NCI-H1092 (cell line): Measurements from ENCODE around the gene SLC38A1.
"Not testable (repeated sequence)": the region's sequence is repeated elsewhere in the genome, so short reads cannot be mapped to it uniquely, and the experiment has no call there.

ENCODE experiments used
- DNase-seq: peaks from one replicate; lab custom pipeline; 2025; lab: John Stamatoyannopoulos, UW

The SLC38A1 gene

DNA sequence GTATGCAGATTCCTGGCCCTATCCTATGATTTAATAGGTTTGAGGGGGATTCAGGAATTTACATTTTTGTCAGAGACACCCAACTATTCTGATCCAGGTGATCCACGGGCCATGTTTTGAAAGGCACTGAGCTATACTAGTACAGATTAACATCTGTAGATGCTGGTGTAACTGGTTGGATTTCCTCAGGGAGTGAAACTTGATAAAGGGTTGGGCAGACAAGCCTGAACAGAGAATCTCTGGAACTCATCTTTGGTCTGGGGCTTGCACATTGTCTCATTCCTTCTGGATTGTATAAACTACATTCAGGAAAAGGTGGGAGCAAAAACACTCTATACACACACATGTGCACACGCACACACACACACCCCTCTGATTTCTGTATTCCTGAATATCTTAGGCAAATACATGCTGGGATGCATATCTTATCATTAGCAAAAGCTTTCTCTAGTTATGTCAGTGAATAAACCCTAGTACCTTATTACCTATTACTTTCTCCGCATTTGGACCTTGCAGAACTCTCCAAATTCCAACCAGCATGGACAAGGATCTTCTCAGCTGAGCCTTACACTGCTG is 104.6 kb downstream of the SLC38A1 start:
- no peak for DNase-seq

DNA sequence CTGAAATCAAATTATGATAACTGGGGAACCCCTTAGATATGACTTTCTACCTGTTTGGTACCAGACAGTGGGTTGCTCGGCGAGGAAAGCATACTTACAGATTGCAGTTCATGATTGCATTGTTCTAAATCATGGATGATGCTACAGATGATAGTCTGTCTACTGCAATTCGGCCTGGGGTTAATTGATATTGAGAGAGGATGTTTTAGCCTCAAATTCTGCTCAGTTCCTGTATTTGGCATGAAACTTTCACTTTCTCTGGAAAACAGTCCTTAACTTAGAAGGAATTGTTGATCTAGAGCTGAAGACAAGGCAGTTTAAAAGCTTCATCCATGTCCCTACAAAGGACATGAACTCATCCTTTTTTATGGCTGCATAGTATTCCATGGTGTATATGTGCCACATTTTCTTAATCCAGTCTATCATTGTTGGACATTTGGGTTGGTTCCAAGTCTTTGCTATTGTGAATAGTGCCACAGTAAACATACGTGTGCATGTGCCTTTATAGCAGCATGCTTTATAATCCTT is 106.2 kb downstream of the SLC38A1 start:
- DNase-seq = not testable (repeated sequence)

DNA sequence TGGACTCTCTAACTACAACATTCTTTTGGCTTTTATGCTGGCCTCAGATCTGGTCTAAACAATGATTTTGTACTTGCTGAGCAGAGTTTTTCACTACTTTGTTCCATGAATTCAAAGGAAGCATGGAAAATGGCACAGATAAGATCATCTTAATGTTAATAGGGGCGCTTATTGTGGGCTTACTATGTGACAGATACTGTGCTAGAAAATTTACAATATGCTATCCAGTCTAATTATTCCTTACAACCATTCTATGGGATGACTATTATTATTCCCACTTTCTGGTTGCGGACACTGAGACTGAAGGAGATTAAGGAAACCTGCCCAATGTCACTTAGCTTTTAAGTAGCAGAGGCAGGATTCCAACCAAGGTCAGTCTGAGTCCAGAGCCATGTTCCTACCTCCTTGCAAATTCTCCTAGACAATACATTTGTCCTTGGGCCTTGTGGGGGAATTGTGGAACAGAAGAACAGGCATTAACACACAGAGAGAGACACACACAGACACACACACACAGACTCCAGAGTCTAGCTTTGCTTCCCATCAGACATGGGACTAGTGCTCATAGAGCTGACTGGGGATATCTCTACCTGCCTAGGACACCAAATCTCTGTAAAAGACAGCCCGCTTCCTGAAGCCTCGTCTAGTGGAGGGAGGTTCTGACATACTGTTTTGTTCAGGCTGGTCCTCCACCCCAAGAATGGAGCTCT is 107.7 kb downstream of the SLC38A1 start:
- no peak for DNase-seq

DNA sequence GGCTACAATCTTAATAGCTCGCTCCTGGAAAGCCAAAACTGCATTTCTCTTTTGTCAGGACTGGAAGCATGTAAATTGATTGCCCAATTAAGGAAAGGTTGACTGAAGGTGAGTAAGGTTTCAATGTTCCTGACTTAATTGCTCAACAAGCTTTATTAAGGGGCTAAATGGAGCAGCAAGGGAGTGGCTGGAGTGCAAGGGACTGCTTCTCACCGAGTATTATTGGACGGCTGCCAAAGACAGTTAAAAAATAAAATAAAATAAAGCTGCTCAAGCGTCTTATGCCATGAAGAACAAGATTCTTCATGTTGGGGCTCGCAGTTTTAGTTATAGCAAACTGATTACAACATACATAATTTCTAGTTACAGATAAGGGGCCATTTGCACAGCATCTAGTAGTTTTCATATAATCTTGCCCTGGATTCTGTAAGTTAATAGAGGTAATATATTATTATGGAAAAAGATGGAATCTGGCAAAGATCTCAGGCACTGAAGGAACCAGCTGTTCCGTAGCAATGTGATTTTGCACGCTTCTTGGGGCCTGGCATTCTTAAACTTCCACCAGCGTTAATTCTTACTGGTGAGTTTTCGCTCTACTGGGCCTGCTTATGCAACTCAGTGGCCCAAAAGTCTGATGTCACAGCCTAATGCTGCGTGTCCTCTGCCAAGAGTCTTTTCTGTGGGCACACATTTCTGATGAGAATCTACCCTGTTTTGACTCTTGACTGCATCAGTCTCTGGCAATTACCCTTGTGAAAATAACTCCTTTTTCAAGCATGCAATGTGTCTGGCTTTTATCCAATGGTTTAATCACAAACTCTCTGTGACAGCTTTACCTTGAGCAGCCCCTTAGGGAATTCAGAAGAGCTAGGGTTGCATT is 108.5 kb downstream of the SLC38A1 start:
- peak; percentile 51 for DNase-seq

DNA sequence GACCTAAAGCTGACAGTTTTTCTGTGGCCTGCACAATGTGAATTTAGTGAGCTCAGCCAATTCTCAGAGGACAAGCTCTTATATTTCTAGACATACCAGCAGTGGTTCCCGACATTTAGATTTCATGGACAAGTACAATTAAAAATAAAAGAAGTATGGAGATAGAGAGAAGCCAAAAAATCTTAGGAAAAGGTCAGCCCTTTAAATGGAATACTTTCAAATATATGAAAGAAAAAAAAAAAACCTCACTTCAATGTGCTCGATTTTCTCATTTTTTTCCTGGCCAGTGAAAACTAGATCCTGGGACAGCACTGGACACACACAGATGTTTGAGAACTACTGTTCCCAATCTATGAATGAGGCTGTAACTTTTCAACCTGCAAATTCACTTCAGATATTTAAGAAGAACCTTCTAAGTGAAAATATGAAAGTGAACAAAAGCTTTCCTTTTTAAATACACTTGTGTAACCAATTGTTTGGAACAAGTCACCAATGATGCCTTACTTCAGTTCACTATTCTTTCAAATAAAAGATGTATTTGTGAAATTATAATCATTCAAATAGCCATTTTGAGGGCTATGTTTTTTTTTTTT is 109.4 kb downstream of the SLC38A1 start:
- no peak for DNase-seq

DNA sequence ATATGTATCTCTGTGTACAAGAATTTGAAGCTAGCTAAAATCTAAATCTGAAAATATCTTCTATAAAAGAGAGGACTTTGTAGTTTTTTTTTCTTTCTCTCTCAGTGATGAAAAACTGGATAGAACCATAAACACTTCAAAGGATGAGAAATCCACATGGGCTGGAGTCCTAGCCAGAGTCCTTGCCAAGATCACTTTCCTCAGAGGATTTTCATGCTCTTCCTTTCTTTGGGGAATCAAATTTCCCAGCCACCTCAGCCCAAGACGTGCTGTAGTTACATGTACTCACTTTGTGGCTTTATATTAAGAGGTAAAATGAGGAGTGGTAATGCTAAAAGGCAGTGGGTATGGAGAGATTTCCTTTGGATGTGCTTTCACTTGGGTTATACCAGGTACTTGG is 110.3 kb downstream of the SLC38A1 start:
- DNase-seq = no peak

DNA sequence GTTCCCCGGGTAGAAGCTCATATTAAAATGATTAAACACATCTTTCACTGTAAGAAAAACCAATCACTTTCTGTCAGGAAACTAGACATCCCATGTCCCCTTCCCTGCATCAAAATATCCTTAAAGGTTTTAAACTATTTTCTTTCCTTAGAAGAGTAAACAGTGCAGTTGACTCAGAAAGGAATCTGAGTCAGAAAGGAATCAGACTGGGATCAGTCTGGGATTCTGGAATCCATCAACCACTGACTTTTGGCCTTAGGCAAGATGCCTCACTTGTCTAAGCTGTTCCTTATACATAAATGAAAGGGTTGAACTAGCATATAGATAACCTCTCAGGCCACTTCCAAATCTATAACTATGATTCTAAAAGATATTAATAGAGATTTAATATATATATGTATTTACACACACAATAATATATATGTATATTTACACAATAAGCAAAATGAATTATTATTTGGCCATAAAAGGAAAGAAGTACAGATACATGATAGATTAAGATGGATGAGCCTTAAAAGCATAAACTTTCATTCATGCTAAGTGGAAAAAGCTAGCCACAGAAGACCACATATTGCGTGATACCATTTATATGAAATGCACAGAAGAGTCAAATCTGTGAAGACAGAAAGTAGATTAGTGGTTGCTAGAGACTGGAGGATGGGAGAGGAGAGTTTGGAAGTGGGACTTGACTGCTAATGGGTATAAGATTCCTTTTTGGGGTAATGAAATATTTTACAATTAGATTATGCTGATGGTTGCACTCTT is 114.4 kb downstream of the SLC38A1 start:
- no peak for DNase-seq

DNA sequence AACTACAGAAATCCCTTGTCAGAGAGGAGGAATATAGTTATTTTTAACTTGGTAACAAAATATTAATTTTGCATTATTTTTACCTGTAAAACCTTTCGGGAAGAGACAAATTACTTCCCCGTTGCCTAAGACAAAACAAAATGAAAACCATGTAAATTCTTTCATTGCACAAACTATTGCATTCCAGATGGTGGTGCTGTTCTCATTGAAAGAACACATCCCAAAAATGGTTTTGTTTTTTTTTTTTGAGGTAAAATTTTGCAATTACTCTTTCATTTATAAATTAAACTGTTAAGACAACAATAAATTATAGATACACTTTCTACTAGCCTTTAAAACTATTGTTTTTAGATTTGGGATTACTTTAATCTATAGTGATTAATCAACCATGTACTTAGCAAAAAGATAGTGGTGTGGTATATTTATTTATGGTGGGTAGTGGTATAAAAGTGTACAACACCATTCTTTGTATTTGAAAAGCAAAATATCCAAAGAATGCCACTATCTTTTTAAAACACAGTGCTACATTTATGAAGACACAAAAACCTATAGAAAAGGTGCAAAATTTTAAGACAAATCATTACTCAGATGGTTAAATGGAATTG is 115.5 kb downstream of the SLC38A1 start:
- peak; percentile 16 for DNase-seq

DNA sequence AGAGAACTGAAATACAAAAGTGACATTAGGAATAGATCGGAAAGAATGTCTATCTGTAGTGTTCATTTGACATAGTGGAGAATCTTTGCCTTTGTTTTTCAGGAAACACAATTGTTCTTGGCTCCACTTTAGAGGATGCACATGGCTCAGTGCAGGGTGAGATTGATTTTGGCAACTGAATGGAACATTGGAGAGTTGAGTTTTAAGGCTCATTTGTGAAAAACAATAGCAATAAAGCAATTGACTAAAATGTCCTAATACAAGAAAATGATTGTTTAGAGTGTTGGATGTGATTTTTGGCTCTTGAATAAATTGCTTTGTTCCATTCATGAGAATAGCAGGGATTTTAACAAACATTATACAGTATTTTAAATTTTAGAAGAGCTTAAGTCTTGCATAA is 116.4 kb downstream of the SLC38A1 start:
- no peak for DNase-seq

DNA sequence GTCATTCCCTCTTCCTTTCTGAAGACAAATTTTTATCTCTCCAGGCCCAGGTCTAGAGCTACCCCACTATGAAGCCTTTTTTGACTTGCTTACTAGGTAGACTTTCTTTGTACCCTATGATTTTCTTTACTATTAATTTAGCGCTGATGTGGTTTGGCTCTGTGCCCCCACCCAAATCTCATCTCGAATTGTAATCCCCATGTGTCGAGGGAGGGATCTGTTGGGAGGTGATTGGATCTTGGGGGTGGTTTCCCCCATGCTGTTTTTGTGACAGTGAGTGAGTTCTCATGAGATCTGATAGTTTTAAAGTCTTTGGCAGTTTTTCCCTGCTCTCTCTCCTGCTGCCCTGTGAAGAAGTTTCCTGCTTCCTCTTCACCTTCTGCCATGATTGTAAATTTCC is 118.1 kb downstream of the SLC38A1 start:
- no peak for DNase-seq

DNA sequence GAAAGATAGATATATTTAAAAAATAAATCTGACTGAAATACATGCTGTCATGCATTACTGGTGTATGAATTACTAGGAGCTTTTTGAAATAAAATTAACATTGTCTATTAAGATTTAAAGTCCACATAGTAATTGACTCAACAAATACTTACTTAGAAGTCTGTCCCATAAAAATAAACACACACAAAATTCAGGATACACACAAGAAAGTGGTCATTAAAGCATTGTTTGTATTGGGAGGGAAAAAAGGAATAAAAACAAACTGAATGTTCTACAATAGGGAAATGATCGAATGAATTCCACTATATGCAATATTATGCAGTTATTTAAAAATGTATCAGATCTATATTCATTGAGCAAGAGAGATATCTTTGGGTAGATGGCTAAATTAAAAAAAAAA is 118.9 kb downstream of the SLC38A1 start:
- DNase-seq = no peak

DNA sequence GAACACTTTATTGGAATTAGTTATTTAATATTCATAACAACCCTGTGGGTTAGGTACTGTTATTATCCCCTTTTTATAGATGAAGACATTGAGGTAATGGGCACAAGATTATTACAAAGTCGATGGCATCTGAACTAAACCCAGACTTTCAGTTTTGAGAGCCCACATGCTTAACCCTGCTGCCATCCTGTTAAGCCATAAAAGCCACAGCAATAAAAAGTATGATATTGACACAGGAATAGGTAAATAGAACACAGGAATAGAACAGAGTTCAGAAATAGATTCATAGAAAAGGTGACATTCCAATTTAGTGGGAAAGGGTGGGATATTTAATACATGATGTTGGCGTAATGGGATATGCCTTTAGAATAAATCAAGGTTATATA is 119.8 kb downstream of the SLC38A1 start:
- no peak for DNase-seq

DNA sequence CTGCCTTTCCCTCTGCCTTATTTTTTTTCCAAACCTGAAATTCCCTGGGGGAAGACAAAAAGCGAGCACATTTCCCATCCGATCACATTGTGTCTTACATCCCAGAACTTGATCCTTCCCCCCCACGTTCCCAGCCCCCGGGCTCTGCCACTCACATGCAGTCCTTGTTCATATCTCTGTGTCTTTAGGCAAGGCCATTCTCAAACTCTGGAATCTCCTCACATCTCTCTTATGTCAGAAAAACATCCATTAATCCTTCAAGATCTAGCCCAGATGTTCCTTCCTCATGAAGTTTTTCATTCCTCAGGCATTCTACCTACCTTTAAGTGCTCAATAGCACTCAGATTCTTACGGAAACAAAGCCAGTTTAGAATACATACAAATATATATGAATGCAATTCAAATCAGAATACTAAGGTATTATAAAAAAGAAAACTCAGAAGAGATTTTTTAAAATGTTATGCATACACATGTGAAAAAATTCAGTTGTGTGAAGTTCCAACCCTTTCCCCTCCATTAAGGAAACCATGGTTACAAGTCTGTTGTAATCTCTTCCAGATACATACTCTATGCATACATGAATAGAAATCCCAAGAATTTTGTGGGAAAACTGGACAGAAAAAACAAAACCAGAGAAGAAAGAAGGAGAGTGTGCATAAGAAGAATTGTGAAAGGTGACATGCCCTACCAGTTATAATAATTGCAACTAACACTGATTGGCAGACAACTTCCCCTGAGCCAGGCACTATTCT is 120.3 kb downstream of the SLC38A1 start:
- DNase-seq = no peak

DNA sequence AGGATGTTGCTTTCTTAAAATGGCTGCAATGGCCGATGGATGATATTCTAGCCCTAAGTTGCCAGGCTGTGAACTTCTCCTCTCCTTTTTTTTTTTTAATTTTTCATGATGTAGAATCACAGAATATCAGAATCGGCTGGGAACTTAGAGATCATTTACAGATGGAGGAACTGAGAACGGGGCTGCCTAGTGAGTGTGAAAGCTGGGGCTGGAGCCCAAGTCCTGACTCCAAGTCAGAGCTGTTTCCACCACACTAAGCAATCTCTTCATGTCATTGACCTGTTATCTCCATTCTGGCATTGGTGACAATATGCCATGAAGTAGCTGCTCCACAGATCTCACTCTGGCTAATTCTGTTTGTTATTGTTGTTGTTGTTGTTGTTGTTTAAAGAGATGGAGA is 121.7 kb downstream of the SLC38A1 start:
- no peak for DNase-seq

DNA sequence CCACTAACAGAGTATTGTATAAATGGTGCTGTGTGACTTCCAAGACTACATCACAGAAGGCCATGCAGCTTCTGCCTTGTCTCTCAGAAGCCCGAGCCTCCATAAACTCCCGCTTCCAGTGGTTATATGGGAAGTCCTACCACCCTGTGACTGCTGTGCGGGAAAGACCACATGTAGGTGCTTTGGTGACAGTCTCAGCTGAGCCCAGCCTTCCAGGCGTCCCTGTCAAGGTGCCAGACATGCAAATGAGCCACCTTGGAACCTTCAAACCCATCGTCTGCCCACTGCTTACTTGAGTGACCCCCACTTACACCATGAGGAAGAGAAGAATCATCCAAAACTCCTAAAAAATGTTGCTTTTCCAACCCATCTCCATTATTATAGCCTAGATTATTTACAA is 123.0 kb downstream of the SLC38A1 start:
- no peak for DNase-seq

DNA sequence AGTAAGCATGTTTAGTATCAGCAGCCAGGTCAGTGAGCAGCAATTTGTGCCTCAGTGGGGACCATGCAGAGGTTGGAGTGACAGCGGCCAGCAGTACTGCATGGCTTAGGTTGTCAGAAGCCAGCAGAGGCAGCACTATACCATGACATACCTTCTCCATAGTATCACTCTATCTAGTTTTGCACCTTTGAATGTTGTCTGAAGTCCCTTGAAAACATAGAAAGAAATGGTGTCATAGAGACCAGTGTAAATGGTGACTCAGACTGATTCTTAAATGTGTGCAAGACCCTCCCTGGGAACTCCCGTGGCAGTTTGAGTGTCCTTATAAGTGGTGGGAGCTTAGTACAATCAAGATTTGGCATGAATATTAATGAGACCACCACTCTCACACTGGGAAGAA is 124.4 kb downstream of the SLC38A1 start:
- no peak for DNase-seq

DNA sequence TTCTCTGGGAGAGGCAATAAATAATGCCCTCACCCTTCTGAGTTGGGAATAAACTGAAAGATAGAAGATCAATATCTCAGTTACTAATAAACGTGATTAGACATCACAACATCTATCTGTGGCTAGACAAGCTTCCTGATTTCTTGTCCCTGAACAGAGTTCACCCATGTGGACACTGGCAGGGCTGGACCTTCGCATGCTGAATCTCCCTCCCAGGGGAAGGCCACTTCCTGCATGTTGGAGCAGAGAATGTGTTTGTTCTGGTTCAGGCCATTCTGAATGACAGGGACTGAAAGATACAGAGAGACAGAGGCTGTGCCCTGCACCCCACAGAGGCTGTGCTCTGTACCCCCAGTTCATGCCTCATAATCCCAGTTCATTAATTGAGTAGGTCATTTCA is 132.6 kb downstream of the SLC38A1 start:
- DNase-seq = no peak

DNA sequence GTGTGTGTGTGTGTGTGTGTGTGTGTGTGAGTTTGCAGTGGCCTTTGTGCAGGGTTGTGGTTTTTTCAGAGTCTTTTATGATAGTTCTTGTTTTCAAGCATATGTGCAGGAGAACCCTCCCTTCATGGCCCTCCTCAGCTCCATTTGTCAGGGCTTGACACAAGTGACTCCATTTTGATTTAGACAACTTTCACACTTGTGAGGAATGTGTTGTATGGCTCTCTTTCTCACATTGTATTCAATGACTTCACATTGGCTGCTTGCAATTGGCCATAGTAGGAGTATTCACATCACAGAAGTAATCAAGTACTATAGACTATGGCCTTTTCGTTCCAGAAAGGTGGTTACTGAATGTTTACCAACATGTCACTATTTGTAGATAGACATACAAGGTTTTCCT is 133.1 kb downstream of the SLC38A1 start:
- no peak for DNase-seq

DNA sequence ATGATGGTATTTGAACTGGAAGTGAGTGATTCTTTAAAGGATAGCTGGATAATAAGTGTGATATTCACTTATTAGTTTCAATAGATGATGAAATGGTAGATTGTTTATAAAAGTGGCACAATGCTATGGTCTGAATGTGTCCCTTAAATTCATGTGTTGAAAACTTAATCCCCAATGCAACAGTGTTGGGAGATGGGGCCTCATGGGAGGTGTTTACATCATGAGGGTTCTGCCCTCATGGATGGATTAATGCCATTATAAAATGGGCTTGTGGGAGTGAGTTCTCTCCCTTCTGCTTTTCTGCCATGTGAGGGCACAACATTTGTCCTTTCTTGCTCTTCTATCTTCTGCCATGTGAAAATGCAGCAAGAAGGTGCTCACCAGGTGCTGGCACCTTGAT is 134.0 kb downstream of the SLC38A1 start:
- DNase-seq = no peak

DNA sequence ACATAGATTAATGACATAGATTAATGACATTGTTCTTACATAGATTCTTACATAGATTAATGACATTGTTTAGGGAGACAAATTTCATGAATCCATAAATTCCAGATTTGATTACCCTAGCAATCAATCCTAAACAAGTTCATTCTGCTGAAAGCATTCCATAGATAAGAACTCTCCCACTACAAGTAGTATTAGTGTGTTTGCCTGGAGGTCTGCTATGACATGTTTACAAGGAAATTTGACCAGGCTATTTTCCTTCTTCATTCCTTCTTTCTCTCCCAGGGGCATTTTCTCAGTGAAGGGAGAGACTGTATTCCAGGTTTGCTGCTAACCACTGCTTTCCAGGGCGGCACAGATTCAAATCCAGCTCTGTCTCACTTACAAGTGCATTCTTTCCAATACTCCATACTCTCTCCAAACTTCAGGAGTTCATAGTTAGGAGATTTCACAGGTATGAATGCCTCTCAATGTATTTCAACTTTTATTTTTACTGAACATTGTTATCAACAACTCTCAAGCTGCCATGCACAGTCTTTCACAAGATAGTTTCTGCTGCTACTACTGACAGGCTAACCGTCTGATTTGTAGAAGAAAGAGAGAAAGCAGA is 134.5 kb downstream of the SLC38A1 start:
- no peak for DNase-seq
